GM12891 (cell line): ENCODE measurements around the gene GOLPH3.

Experiments
- PAX5 ChIP-seq: IDR thresholded peaks from 2 replicates; pipeline ENCODE4 v1.6.1; 2011; ENCODE audit warnings: low read length, moderate library complexity, mild to moderate bottlenecking; ENCODE audit not compliant: insufficient read depth, severe bottlenecking
- POLR2A ChIP-seq: IDR thresholded peaks from 2 replicates; pipeline ENCODE4 v1.6.1; 2011; ENCODE audit warnings: low read depth, low read length, control low read depth
- POLR2AphosphoS5 ChIP-seq: IDR thresholded peaks from 2 replicates; pipeline ENCODE4 v1.6.1; 2011; ENCODE audit warnings: low read depth, low read length, control low read depth
- POU2F2 ChIP-seq: IDR thresholded peaks from 2 replicates; pipeline ENCODE4 v1.6.1; 2011; ENCODE audit warnings: low read depth, mild to moderate bottlenecking, control low read depth, low read length, moderate library complexity
- SPI1 ChIP-seq: IDR thresholded peaks from 2 replicates; pipeline ENCODE4 v1.6.1; 2011; ENCODE audit warnings: low read depth, low read length, control low read depth
- TAF1 ChIP-seq: IDR thresholded peaks from 2 replicates; pipeline ENCODE4 v1.6.1; 2011; ENCODE audit warnings: low read depth, low read length, control low read depth

DNA sequence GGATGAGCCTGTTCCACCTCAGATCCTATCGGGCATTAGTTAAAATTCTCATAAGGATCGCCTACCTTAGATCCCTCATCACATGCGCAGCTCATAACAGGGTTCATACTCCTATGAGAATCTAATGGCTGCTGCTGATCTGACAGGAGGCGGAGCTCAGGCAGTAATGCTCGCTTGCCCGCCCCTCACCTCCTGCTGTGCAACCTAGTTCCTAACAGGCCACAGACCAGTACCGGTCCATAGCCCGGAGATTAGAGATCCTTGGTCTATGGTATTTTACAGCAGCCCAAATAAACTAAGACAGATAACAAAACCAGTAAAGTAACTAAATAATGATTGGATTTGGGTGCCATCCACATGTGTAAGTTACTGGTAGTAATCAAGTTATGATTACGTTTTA lies 17.5 kb downstream of the GOLPH3 start:
- TF ChIP-seq POLR2A (no peak), TAF1 (no peak), POLR2AphosphoS5 (no peak), SPI1 (no peak), POU2F2 (no peak), PAX5 (no peak)
